Pancreas (tissue), 10 donors: ENCODE results near the gene DDX27. TPM values are rescaled to one million over a fixed set of nuclear protein-coding genes. Genes with fewer than 3 reads are reported as not detected.

Experiments used
- ATAC-seq, 4 donors: fragments of 200-7000 bp; cut with Tn5 transposase; one replicate each; pipeline versions ENCODE4 v1.8.0 to v1.9.1; 2020; ENCODE audit warnings: mild to moderate bottlenecking in 4 of 4, moderate library complexity in 4 of 4
- DNase-seq, 6 donors: peaks; one replicate each; pipeline ENCODE4 v3.0.0-alpha.2; 2020
- FAIRE-seq: peaks from 2 replicates; lab custom pipeline; 2012; peaks lifted over from hg19 to GRCh38; lab: Jason Lieb, UNC
- H3K27ac ChIP-seq, 4 donors: fragments of 200-600 bp; sonication (generic); 1 replicate in 3 of 4; 2 replicates in 1 of 4; pipeline versions ENCODE4 v1.5.0 to v1.8.0; 2020
- H3K27me3 ChIP-seq, 4 donors: fragments of 200-600 bp; one replicate each; pipeline ENCODE4 v1.8.0; 2021
- H3K36me3 ChIP-seq, 3 donors: fragments of 200-600 bp; sonication (generic) in 1 of 3; one replicate each; pipeline versions ENCODE4 v1.5.0 to v1.8.0; 2020 to 2021
- H3K4me1 ChIP-seq, 3 donors: fragments of 200-600 bp; one replicate each; pipeline ENCODE4 v1.8.0; 2021
- H3K4me3 ChIP-seq, 4 donors: fragments of 200-600 bp; sonication (generic) in 2 of 4; one replicate each; pipeline versions ENCODE4 v1.5.0 to v1.8.0; 2020 to 2021
- H3K9me3 ChIP-seq, 4 donors: fragments of 200-600 bp; one replicate each; pipeline ENCODE4 v1.8.0; 2021
- CTCF ChIP-seq, 4 donors: fragments of 200-600 bp; sonication (generic) in 3 of 4; IDR thresholded peaks; one replicate each; pipeline versions ENCODE4 v1.5.0 to v1.8.0; 2021; ENCODE audit warnings: antibody characterized with exemption in 4 of 4
- WGBS, 2 donors: extraction: QIAGEN DNeasy Blood & Tissue Kit; methylation state at CpG; one replicate each; pipeline ENCODE4 v1.1.7; 2013; 5-methylcytosine and 5-hydroxymethylcytosine counted together
- intact Hi-C, 3 donors: fragments of 100-400 bp; cut with DNase I; formaldehyde crosslinking; loops; one replicate each; pipeline versions ENCODE4 v1.11.1 to v1.14.2; 2022
- polyA plus RNA-seq, 2 donors: library from polyadenylated mRNA; stranded (reverse); fragments of 200-250 nt; gene quantifications; one replicate each; pipeline ENCODE4 v1.2.3, GENCODE V29; 2013
- total RNA-seq, 6 donors: library from RNA; stranded (reverse); fragmentation: NEBNext Ultra II Directional in 4 of 6; extraction: Animal tissue kit (Norgen Biotek cat#: 25700) in 4 of 6; gene quantifications; one replicate each; pipeline versions ENCODE4 v1.2.1 to v1.2.4, GENCODE V29; 2021 to 2023
- donor health status: healthy with polysubstance abuse.
- donor health status: DM: no; HTN: no; CAD: no; lungs with moderate emphysema.
- donor health status: DM: no; HTN: no; CAD: no.
- donor health status: control.
- donor health status: control.
- donor health status: Bipolar disorder and iron deficiency.
- donor health status: DM: yes; HTN: yes; CAD: no.
- donor health status: DM: no; HTN: no; CAD: no.
- donor health status: DM: no; HTN: no; CAD: no.
- donor health status: DM: yes; HTN: yes; CAD: no.

The DDX27 gene
- total and polyA plus RNA-seq, 8 donors, result 12.0 to 33.0 (median 17.4) TPM

- Histone ChIP-seq H3K27me3 (no peaks in the 10 kb centered on the region), H3K27ac (no peak overlapping the region), H3K36me3 (peaks cover 8 to 84% (median 68%) of the 10 kb centered on the region in 3 donors), H3K4me3 (no peak overlapping the region), H3K9me3 (no peaks in the 10 kb centered on the region), H3K4me1 (peaks cover 0 to 13% (median 0%) of the 10 kb centered on the region in 3 donors)
- intact Hi-C loops, result no loop called here
- FAIRE-seq, result no peak
- no peak for DNase-seq
- TF ChIP-seq CTCF (IDR thresholded peaks at IDR 0.05), result no peak
- no peak for ATAC-seq
- WGBS, 2 donors, result 94 to 95% methylated on average over 9 of the region's 9 CpGs
These were observed 64.0 kb downstream of the DDX27 start for GRCh38 chr20:49283176-49283702.

- Histone ChIP-seq H3K27ac (no peak overlapping the region), H3K36me3 (peaks cover 10 to 92% (median 73%) of the 10 kb centered on the region in 3 donors), H3K27me3 (no peaks in the 10 kb centered on the region), H3K4me3 (no peak overlapping the region), H3K9me3 (no peaks in the 10 kb centered on the region), H3K4me1 (peaks cover 0 to 18% (median 0%) of the 10 kb centered on the region in 3 donors)
- FAIRE-seq, result no peak
- 95 to 96% methylated on average over 3 of the region's 3 CpGs for WGBS, 2 donors
- intact Hi-C loops, result no loop called here
- ATAC-seq, result no peak
- no peak for DNase-seq
- no peak for TF ChIP-seq CTCF (IDR thresholded peaks at IDR 0.05)
These were observed 64.7 kb downstream of the DDX27 start for GRCh38 chr20:49283703-49284625.

- Histone ChIP-seq H3K27me3 (no peaks in the 10 kb centered on the region), H3K4me3 (no peak overlapping the region), H3K4me1 (peaks cover 0 to 13% (median 0%) of the 10 kb centered on the region in 3 donors), H3K9me3 (no peaks in the 10 kb centered on the region), H3K36me3 (peaks cover 10 to 99% (median 76%) of the 10 kb centered on the region in 3 donors), H3K27ac (no peak overlapping the region)
- no peak for TF ChIP-seq CTCF (IDR thresholded peaks at IDR 0.05)
- WGBS, 2 donors, result 96 to 98% methylated on average over 5 of the region's 5 CpGs
- ATAC-seq (no peak), FAIRE-seq (no peak), DNase-seq (no peak)
- intact Hi-C loops, result no loop called here
These were observed 65.6 kb downstream of the DDX27 start for GRCh38 chr20:49284818-49285217.

GRCh38 chr20:49285233-49285668, 66.0 kb downstream of the DDX27 start:
- FAIRE-seq (no peak), DNase-seq (no peak), ATAC-seq (no peak)
- Histone ChIP-seq H3K36me3 (peaks cover 10 to 99% (median 72%) of the 10 kb centered on the region in 3 donors), H3K27me3 (no peaks in the 10 kb centered on the region), H3K4me1 (peaks cover 0 to 10% (median 0%) of the 10 kb centered on the region in 3 donors), H3K4me3 (no peak overlapping the region), H3K9me3 (no peaks in the 10 kb centered on the region), H3K27ac (no peak overlapping the region)
- WGBS, 2 donors, result 92 to 98% methylated on average over 1 of the region's 1 CpG
- intact Hi-C loops, result no loop called here
- TF ChIP-seq CTCF (IDR thresholded peaks at IDR 0.05), result no peak
